ENCODE data around the gene ABCA3. TPM values are rescaled to one million over a fixed set of nuclear protein-coding genes. Genes with fewer than 3 reads are reported as not detected.

ABCA3 gene
- total and polyA plus RNA-seq, 4 donors, result 197 to 607 (median 411) TPM

GRCh38 chr16:2284797-2285576 lies 55.5 kb downstream of the ABCA3 start:
- no peak for TF ChIP-seq CTCF (IDR thresholded peaks at IDR 0.05; ENCODE audit: control extremely low read depth, extremely low read depth)
- ATAC-seq (ENCODE audit: insufficient read depth, low FRiP score), result no peak
- Histone ChIP-seq H3K27me3 (ENCODE audit: control insufficient read depth in 3 of 3, insufficient read depth in 3 of 3, low read length in 2 of 3) (no peaks in the 10 kb centered on the region), H3K4me3 (no peak overlapping the region), H3K9me3 (ENCODE audit: control insufficient read depth in 4 of 4, insufficient read depth in 3 of 4, low read length in 3 of 4) (no peaks in the 10 kb centered on the region), H3K36me3 (ENCODE audit: control insufficient read depth in 4 of 4, insufficient read depth in 4 of 4, low read length in 4 of 4) (peaks cover 0 to 66% (median 0%) of the 10 kb centered on the region in 4 donors), H3K27ac (ENCODE audit: low read depth in 1 of 2, low read length in 1 of 2) (no peak overlapping the region), H3K4me1 (ENCODE audit: control insufficient read depth in 5 of 5, insufficient read depth in 5 of 5, low read length in 5 of 5) (no peaks in the 10 kb centered on the region), H3K9ac (ENCODE audit: insufficient read depth in 1 of 2, low read length in 2 of 2) (no peak overlapping the region)
- WGBS, 2 donors, result 90 to 94% methylated on average over 32 to 35 of the region's 35 CpGs
- no peak for DNase-seq

GRCh38 chr16:2284001-2284770 lies 56.3 kb downstream of the ABCA3 start:
- Histone ChIP-seq H3K27me3 (ENCODE audit: control insufficient read depth in 3 of 3, insufficient read depth in 3 of 3, low read length in 2 of 3) (no peaks in the 10 kb centered on the region), H3K9me3 (ENCODE audit: control insufficient read depth in 4 of 4, insufficient read depth in 3 of 4, low read length in 3 of 4) (no peaks in the 10 kb centered on the region), H3K4me3 (no peak overlapping the region), H3K9ac (ENCODE audit: insufficient read depth in 1 of 2, low read length in 2 of 2) (no peak overlapping the region), H3K27ac (ENCODE audit: low read depth in 1 of 2, low read length in 1 of 2) (no peak overlapping the region), H3K36me3 (ENCODE audit: control insufficient read depth in 4 of 4, insufficient read depth in 4 of 4, low read length in 4 of 4) (peaks cover 0 to 61% (median 0%) of the 10 kb centered on the region in 4 donors), H3K4me1 (ENCODE audit: control insufficient read depth in 5 of 5, insufficient read depth in 5 of 5, low read length in 5 of 5) (no peaks in the 10 kb centered on the region)
- ATAC-seq (ENCODE audit: insufficient read depth, low FRiP score), result no peak
- no peak for TF ChIP-seq CTCF (IDR thresholded peaks at IDR 0.05; ENCODE audit: control extremely low read depth, extremely low read depth)
- DNase-seq, result no peak
- 93 to 97% methylated on average over 31 to 37 of the region's 37 CpGs for WGBS, 2 donors

GRCh38 chr16:2282866-2283555 lies 57.5 kb downstream of the ABCA3 start:
- H3K27ac ChIP-seq (ENCODE audit: low read depth in 1 of 2, low read length in 1 of 2), result no peak overlapping the region
- DNase-seq (no peak), ATAC-seq (ENCODE audit: insufficient read depth, low FRiP score) (no peak)
- H3K36me3 ChIP-seq (ENCODE audit: control insufficient read depth in 4 of 4, insufficient read depth in 4 of 4, low read length in 4 of 4), result peaks cover 0 to 61% (median 0%) of the 10 kb centered on the region in 4 donors
- no peak overlapping the region for H3K9ac ChIP-seq (ENCODE audit: insufficient read depth in 1 of 2, low read length in 2 of 2)
- no peaks in the 10 kb centered on the region for H3K27me3 ChIP-seq (ENCODE audit: control insufficient read depth in 3 of 3, insufficient read depth in 3 of 3, low read length in 2 of 3)
- H3K4me1 ChIP-seq (ENCODE audit: control insufficient read depth in 5 of 5, insufficient read depth in 5 of 5, low read length in 5 of 5), result no peaks in the 10 kb centered on the region
- 89 to 96% methylated on average over 24 to 26 of the region's 26 CpGs for WGBS, 2 donors
- H3K9me3 ChIP-seq (ENCODE audit: control insufficient read depth in 4 of 4, insufficient read depth in 3 of 4, low read length in 3 of 4), result no peaks in the 10 kb centered on the region
- TF ChIP-seq CTCF (IDR thresholded peaks at IDR 0.05; ENCODE audit: control extremely low read depth, extremely low read depth), result no peak
- H3K4me3 ChIP-seq, result no peak overlapping the region

Data from lung (tissue), 12 donors.